Transverse colon (tissue), 4 donors: Measurements from ENCODE around the gene NAT8.
"Not testable (repeated sequence)": the region's sequence is repeated elsewhere in the genome, so short reads cannot be mapped to it uniquely, and the experiment has no call there.

ENCODE experiments used
- CTCF ChIP-seq, 5 experiments: fragments of 200-600 bp in 3 of 5; fragments of 450-650 bp in 2 of 5; sonication (generic) in 3 of 5; IDR thresholded peaks; 1 replicate in 2 of 5; 2 replicates in 3 of 5; pipeline ENCODE4 v1.5.1; 2016 to 2017; ENCODE audit warnings: antibody characterized with exemption in 5 of 5, inconsistent platforms in 3 of 5, mild to moderate bottlenecking in 2 of 5, moderate library complexity in 1 of 5
- POLR2AphosphoS5 ChIP-seq, 3 donors: sonication (generic); formaldehyde crosslinking; IDR thresholded peaks; one replicate each; pipeline ENCODE4 v1.6.1; 2016; ENCODE audit warnings: antibody characterized with exemption in 3 of 3

GRCh38 chr2:73684325-73684724 lies 42.1 kb upstream of the NAT8 start:
- TF ChIP-seq CTCF, POLR2AphosphoS5 (IDR thresholded peaks at IDR 0.05): not testable (repeated sequence)
